ENCODE measurements around the gene ADK.

The ADK gene

DNA sequence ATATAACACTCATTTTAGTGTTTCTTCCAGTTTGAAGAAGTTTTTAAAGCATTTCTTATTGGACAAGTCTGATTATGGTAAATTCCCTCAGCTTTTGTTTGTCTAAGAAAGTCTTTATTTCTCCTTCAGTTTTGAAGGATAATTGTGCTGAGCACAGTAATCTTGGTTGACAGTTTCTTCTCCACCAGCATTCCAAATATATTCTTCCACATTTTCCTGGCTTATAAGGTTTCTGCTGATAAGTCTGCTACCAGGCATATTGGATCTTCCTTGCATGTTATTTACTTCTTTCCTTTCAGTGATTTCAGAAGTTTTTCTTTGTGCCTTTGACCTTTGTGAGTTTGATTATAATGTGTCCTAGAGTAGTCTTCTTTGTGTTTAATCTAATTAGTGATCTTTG, 210.7 kb downstream of the ADK start:
- DNase-seq (ENCODE audit: low spot score): no peak

GRCh38 chr10:74363727-74364126, 212.7 kb downstream of the ADK start:
- no peak for DNase-seq (ENCODE audit: low spot score)

DNA sequence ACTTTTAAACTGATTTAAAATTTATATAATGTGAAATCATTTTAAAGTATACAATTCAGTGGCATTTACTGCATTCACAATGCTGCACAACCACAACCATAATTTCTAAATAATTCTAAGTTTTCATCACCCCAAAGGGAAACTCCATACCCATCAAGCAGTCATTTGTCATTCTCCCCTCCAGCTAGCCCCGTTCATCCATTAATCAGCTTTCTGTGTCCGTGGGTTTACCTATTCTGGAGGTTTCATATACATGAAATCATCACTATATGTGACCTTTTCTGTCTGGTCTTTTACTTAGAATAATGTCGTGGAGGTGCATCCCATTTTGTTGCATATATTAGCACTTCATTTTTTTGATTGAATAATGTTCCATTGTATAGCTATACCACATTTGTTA, 214.1 kb downstream of the ADK start:
- no peak for DNase-seq (ENCODE audit: low spot score)

DNA sequence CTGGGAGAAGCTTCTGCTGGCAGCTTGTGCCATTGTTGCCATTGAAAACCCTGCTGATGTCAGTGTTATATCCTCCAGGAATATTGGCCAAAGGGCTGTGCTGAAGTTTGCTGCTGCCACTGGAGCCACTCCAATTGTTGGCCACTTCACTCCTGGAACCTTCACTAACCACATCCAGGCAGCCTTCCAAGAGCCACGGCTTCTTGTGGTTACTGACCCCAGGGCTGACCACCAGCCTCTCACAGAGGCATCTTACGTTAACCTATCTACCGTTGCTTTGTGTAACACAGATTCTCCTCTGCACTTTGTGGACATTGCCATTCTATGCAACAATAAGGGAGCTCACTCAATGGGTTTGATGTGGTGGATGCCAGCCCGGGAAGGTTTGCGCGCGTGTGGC, 220.7 kb downstream of the ADK start:
- no peak for DNase-seq (ENCODE audit: low spot score)

- DNase-seq (ENCODE audit: low spot score): no peak
These were observed 222.0 kb downstream of the ADK start for GRCh38 chr10:74373059-74373458.

- DNase-seq (ENCODE audit: low spot score): no peak
These were observed 226.5 kb downstream of the ADK start for GRCh38 chr10:74377476-74377875.

DNA sequence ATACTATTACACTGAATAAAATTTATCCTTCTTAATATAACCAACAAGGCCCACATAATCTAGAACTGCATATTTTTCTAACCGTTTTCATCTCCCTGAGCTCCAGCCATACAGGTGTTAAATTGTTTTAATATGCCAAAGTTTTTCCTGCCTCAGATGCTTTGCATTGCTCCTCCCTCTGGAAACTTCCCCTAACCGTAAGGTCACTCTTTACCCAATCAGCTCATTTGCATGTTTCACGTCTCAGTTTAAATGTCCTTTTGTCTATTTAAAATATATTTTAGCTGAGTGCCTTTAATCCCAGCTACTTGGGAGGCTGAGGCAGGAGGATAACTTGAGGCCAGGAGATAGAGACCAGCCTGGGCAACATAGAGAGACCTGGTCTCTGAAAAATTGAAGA, 228.5 kb downstream of the ADK start:
- no peak for DNase-seq (ENCODE audit: low spot score)

GRCh38 chr10:74380795-74381194, 229.8 kb downstream of the ADK start:
- DNase-seq (ENCODE audit: low spot score): no peak

- DNase-seq (ENCODE audit: low spot score): no peak
These were observed 230.4 kb downstream of the ADK start for GRCh38 chr10:74381291-74381853.

DNA sequence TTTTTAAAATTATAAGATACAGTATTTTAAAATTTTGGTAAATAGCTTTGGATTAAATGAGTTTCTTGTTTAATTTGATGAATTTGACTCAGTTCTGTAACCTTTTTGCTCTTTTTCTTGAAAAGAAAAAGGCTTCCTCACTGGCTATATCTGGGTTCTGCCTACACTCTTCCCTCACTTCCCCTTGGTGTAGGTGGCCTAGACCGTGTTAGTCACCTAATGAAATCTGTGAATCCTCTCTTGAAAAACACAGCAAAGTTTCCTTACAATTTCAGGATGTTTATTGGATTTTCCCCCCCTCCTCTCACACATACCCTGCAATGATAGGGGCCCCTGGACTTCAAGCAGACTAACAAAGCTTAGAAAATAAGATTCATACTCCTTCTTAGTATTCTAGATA, 231.6 kb downstream of the ADK start:
- no peak for DNase-seq (ENCODE audit: low spot score)

GRCh38 chr10:74383642-74384041, 232.6 kb downstream of the ADK start:
- no peak for DNase-seq (ENCODE audit: low spot score)

GRCh38 chr10:74384615-74385183, 233.7 kb downstream of the ADK start:
- DNase-seq (ENCODE audit: low spot score): no peak

DNA sequence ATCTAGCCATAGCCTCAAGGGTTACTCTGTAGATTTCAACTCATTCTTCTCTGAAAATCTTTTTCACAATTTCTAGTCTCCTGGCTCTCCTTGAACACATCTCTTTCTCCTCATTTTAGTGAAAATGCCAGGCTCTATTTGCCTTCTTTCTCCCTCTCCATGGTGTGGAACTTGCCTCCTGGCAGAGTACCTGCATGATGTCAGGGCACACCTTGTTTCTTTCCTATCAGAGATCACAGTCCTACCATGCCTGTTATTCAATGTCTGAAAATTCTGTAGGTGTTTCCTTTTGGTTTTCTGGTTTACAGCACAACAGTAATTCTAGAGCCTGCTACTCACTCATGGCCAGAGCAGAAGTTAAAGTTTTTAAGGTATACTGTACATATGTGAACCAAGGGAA, 237.8 kb downstream of the ADK start:
- no peak for DNase-seq (ENCODE audit: low spot score)

GRCh38 chr10:74391786-74392185, 240.8 kb downstream of the ADK start:
- no peak for DNase-seq (ENCODE audit: low spot score)

DNA sequence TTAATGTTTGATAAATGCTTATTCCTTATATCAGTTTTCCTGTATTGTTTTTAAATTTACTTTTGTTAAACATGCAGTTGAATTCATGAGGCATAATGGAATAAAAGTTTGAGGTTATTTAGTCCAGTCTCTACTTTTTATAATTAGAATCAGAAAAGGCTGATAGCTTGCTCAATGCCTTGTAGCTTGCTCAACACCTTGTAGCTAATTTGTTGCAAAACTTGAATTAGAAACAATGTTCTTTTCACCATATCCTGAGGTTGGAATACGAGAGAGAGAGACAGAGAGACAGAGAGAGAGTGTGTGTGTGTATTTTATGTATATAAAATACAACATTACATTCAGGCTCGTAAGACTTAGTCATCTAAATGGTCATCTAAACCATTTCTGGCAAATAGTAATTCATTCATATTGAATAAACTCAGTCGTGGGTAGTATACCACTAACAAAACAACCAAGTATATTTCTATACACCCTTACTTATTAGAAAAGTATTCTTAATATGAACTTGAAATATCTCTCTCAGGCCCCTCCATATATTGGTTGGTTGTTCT, 243.5 kb downstream of the ADK start:
- DNase-seq (ENCODE audit: low spot score): no peak

DNA sequence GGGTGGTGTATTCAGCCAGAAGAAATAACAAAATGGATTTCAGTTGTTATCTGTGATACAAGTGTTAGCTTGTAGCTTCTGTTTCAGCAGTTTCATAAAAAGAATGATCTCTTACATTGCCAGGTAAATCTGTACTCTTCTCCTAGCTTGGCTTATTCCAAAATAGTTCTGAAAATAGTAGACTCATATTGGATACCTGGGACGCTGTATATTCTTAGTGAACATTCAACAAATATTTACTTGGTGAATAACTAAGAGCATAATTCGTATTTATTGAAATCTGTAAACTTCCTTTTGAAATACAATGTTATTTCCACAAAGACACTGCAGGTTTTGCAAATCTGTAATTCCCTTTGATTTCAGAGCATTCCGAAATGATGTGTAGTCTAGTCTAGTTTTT, 249.2 kb downstream of the ADK start:
- no peak for DNase-seq (ENCODE audit: low spot score)

DNA sequence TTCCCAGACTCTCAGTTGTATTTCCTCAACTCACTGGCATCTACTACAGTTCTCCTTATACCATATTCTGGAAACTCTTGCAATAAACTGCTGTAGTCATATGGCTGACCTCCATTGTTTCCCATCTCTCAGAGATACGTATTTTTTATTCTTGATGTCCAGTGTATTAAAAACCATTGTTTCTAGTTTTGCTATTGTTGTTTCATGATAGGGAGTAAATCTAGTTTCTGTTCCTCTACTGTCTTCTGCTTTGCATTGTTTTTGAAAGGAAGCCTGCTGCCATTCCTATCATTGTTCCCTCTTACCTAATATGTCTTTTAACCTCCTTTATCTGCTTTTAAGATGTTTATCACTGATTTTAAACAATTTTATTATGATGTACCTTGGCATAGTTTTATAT, 255.0 kb downstream of the ADK start:
- DNase-seq (ENCODE audit: low spot score): no peak

DNA sequence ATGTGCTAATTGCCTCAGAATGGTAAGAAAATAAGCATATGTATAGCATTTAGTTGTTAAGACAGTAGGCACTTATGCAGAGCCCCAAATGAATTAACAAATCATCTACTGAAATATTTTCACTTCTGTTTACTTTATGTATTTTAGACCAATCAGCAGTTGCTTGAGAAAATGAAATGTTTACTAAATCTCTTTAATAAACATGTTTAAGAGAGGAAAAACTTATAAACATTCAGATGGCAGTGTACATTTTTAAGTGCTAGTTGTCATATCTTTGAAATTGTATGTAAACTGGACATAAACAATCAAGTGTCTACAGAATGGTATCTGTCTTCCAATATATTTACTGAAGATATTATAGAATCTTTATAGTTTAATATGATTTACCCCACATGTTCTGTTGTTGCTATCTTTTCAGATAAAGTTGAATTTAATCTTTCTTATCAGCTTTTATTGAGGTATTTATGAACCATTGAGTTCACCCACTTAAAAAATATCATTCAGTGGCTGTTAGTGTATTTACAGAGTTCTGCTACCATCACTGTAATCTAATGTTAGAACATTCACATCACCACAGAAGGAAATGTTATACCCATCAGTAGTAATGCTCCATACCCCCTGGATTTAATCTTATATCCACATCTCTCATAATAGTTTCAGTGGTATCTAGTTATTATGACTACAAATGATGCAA, 264.3 kb downstream of the ADK start:
- DNase-seq (ENCODE audit: low spot score): no peak

GRCh38 chr10:74417397-74417796, 266.4 kb downstream of the ADK start:
- no peak for DNase-seq (ENCODE audit: low spot score)

- DNase-seq (ENCODE audit: low spot score): no peak
These were observed 267.4 kb downstream of the ADK start for GRCh38 chr10:74418285-74418872.

DNA sequence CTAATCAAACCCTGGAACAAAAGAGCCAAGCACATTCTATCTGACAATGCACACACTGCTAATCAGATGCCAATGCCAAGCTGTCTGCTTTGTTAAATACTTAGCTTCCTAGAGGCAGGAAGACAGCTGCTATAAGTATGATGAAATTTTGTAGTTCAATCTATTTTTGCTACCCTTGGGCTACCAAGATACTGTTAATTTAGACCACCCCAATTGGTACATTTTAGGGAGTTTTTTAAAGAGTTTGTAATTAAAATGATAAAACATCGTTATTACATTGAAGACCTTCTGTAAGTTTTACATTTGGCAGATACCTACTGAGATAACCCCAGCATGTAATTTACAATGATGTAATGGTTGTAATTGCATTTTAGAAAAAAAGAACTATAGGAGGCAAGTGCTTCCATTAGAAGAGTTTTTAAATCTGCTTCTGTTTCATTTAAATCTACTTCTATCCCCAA, 268.5 kb downstream of the ADK start:
- DNase-seq (ENCODE audit: low spot score): no peak

- no peak for DNase-seq (ENCODE audit: low spot score)
These were observed 268.9 kb downstream of the ADK start for GRCh38 chr10:74419958-74420375.

DNA sequence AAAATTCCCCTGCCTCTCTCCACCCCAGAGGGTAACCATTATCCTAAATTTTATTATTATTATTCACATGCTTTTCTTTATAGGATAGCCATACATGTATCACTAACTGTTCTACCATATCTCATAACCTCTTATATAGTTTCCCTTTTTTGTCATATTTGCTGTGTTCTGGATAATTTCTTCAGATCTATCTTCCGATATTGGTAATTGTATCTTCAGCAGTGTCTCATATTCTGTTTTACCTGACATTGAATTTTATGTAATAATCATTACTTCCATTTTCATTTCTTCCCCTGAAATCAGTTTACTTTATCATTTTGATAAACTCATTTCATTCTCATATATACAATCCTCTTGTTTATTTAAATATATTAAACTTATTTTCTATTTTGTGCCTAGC, 273.5 kb downstream of the ADK start:
- no peak for DNase-seq (ENCODE audit: low spot score)

All from hematopoietic multipotent progenitor cell treated with erythropoietin and hydrocortisone succinate and interleukin-3 and kit ligand, for 17 days (in vitro differentiated cells).